Measurements from ENCODE around the gene TSC22D1.
"Not testable (repeated sequence)": the region's sequence is repeated elsewhere in the genome, so short reads cannot be mapped to it uniquely, and the experiment has no call there.

The TSC22D1 gene

DNA sequence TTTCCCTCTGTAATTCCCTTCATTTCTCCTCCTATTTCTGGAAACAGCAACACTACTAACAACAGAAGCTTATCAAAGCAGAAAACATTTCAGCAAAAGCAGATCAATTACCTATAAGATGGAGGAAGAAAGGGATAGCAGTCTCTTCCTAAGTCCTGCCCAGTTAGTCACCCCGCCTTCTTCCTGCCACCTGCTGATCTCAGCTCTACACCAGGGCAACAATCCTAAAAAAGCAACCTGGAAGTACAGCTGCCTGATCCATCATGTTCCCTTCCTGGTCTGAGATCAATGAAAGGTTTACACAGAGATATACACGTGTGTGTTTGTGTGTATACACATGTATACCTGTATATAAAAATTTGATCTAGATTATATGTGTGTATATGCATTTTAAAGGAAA, 59.4 kb downstream of the TSC22D1 start:
- no peak for DNase-seq
- intact Hi-C loops (cut with DNase I): no loop called here

DNA sequence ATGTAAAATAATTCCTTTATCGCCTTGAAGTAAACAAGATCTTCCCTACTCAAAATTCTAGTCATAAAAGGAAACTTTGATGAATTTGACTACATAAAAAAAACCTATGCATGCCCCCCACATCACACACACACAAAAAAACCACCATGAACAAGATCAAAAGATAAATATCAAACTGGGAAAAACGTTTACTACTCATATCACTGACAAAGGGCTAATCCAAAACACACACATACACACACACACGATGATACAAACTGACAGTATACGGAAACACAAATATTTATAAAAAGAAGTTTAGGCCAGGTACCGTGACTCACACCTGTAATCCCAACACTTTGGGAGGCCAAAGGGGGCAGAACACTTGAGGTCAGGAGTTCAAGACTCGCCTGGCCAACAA, 61.9 kb downstream of the TSC22D1 start:
- intact Hi-C loops (cut with DNase I): no loop called here

DNA sequence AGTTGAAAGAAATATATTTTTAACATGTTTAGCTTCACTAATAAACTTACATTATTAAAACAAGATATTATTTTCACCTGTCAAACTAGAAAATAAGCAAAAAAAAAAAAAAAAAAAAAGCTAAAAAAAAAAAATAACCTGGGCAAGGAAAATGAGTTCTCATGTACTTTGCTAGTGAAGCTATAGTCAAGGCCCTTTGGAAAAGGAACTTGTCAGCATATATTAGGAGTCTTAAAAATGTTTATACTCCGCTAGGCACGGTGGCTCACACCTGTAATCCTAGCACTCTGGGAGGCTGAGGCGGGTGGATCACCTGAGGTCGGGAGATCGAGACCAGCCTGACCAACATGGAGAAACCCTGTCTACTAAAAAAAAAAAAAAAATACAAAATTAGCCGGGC, 66.3 kb downstream of the TSC22D1 start:
- intact Hi-C loops (cut with DNase I); DNase-seq: not testable (repeated sequence)

More for the DNA sequence above, 61.9 kb downstream of the TSC22D1 start:
- DNase-seq: no peak

DNA sequence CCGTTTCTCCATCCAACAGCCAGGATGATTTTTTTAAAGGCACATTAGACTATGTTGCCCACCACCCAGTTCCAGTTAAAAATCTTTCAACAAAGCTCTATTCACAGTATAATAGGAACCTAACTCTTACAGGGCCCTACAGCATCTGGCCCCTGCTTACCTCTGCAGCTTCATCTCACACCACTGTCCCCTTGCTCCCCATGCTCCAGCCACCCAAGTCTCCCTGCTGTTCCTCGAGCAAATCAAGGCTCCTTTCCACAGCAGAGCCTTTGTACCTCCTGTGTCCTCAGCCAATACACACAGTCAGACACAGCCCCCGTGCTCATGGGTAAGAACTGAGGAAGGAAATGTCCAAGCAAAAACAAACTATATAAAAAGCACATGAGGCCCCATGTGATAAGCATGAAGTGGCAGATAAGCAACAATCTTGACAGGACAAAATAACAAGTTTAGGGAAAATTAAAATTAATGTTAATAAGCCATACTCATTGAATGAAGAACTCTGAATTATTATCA, 67.5 kb downstream of the TSC22D1 start:
- intact Hi-C loops (cut with DNase I): no loop called here
- DNase-seq: no peak

DNA sequence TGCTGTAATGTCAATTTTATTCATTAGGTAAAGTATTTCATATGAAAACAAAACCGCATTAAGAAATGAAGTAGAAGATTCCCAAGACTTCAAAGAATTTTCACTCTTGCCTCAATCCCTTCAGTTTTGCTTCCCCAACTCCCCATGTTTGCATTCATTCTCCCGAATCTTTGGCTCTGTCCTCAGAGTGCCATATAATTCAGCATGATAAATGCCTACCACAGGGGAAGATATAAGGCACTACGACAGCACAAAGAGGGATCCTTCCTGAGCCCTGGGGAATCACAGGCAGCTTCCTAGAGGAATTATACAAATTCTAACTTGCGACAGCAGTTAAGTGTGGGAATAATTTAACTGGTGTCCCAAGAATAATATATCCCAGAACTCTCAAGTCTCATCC, 68.5 kb downstream of the TSC22D1 start:
- intact Hi-C loops (cut with DNase I): no loop called here
- DNase-seq: no peak

DNA sequence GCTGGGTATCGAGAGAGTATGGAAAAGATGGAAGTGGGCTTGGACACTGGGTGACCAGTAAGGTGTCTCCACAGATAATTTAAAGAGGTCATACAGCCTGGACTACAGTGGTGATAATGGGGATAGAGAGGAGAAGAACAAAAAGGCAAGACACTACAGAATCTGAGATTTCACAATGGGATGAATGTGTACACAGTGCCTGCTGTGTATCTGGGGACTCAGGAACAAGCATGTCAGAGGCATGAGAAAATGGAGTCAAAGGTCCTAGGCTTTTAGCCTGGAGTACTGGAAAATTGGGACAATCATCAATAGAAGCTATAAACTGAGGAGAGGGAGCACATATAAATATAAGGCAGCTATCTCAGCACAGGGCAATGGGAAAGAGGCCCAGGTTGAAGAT, 69.4 kb downstream of the TSC22D1 start:
- DNase-seq: no peak
- intact Hi-C loops (cut with DNase I): no loop called here

DNA sequence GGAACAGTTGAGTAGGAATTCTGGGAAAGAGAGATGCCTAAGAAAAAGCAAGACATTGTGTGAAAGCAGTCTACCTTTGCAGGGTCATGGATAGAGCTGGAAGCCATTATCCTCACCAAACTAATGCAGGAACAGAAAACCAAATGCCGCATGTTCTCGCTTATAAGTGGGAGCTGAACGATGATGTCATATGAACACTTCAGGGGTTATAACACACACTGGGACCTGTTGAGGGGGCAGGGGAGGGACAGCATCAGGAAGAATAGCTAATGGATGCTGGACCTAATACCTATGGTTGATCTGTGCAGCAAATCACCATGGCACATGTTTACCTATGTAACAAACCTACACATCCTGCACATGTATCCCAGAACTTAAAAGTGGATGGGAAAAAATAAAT, 69.9 kb downstream of the TSC22D1 start:
- intact Hi-C loops (cut with DNase I): no loop called here

DNA sequence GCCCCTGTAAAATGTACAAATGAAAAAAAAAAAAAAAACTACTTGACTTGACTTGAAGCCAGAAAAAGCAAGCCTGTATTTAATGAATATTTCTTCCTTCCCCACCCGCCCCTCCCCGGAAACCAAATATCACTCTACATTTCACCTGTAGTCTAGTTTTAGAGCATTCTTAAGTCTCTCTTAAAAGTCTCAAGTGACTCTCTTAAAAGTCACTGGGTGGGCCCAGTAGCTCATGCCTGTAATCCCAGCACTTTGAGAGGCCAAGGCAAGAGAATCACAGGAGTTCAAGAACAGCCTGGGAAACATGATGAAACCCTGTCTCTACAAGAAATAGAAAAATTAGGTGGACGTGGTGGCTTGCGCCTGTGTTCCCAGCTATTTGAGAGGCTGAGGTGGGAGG, 72.0 kb downstream of the TSC22D1 start:
- intact Hi-C loops (cut with DNase I): no loop called here
- no peak for DNase-seq

More for the DNA sequence above, 69.9 kb downstream of the TSC22D1 start:
- no peak for DNase-seq

DNA sequence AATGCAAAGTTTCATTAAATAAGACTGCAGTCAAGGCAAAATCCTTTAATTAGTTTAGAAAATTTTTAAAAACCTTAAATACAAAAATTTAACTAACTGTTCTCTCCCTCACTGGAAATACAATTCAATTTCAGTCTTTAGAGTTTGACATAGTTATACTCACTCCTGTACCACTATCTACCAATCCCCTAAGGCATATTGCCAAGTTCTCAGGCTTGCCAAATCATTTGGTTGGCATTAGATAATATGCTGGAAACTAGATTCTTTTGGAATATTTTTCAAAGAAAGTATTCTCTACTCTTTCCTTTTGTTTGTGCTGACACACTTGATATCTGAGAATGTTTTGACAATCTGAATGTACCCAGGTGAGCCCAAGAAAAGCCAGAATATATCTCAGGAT, 77.2 kb downstream of the TSC22D1 start:
- no peak for DNase-seq
- intact Hi-C loops (cut with DNase I): no loop called here

DNA sequence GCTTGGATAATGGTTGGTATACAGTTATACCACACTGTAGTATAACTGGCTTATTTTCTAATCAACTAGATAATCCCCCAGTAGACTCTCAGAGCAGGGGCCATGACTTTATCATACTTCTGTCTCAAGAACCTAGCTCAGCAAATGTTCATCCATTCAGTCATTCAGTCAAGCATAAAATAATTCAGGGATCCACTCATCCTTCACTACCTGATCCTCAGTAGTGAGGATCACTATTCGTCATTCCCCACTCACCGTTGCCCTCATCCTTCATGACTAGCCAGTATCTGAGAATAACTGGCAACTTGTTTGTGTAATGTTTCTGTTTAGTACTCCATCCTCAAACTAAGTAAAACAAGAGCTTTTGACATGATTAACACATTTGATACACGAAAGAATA, 77.6 kb downstream of the TSC22D1 start:
- intact Hi-C loops (cut with DNase I): no loop called here

DNA sequence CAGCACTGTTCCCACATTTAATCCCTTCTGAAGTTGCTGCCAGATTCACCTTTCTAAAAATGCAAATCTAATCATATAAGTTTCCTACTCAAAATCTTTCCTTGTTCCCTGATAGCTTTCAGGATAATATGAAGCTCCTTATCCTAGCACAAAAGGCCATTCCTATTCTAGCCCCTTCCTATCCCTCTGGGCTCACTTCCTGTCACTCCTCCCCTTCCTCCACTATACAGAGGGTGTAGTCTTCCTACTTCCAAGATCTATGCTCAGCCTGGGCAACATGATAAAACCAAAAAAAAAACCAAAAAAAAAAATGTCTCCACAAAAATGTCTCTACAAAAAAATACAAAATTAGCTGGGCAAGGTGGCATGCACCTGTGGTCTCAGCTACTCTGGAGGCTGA, 78.3 kb downstream of the TSC22D1 start:
- DNase-seq: no peak
- intact Hi-C loops (cut with DNase I): no loop called here

More for the DNA sequence above, 77.6 kb downstream of the TSC22D1 start:
- DNase-seq: no peak

DNA sequence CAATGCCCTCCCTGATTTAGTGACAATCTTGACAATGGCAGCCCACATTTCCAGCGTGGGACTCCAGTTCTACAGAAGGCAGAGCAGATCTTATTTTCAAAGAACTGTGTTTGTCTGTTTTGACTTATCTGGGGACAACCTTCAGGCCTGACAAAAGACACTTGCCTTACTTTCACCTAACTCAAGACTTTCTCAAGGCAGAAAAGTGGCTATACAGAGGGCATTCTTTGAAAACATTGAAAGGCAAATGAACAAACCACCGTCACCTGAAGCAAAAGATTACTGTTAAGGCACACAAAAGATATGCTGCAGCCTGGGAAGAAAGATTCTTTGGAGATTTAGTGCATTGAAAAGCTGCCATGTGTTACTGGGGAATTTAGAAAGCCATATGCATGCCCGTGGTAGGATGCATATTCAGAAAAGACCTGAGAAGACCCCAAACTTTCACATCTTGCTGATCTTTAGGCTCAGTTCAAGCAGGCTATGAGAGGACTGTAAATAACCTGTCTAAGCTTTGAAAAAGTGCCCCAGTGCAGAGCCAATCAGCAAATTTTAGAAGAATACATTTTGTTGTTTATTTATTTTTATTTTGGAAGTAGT, 82.8 kb downstream of the TSC22D1 start:
- no peak for DNase-seq
- intact Hi-C loops (cut with DNase I): no loop called here

DNA sequence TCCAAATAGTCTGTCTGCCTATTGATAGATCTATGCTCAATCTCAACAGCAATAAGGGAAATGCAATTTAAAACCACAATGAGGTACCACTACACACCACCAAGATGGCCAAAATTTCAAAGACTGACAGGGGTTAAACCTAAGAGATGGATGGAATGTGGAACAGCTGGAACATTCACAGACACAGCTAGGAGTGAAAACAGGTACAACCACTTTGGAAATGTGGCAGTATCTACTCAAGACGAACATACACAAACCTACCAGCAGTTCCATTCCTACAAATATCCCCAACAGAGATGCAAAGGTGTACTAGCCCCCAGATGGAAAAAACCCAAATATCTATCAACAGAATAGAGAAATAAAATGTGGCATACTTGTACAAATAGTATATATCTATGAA, 86.4 kb downstream of the TSC22D1 start:
- intact Hi-C loops (cut with DNase I): loop anchor here (5.0 kb wide), 1 partner anchor 478 kb away; no protein-coding TSS in a partner anchor
- DNase-seq: no peak

DNA sequence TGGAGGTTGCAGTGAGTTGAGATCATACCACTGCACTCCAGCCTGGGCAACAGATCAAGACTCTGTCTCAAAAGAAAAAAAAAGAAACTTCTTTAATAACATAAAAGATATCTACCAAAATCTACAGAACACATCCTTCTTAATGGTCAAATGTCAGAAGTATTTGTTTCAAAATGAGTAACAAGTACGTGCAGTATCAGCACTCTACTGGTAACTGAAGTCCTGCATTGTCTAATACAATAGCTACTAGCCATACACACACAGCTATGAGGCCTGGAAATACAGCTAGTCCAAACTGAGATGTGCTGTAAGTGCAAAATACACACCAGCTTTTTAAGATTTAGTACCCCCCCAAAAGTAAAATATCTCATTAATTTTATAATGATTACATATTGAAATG, 88.1 kb downstream of the TSC22D1 start:
- DNase-seq: no peak
- intact Hi-C loops (cut with DNase I): loop anchor here (5.0 kb wide), 1 partner anchor 479 kb away; no protein-coding TSS in a partner anchor

DNA sequence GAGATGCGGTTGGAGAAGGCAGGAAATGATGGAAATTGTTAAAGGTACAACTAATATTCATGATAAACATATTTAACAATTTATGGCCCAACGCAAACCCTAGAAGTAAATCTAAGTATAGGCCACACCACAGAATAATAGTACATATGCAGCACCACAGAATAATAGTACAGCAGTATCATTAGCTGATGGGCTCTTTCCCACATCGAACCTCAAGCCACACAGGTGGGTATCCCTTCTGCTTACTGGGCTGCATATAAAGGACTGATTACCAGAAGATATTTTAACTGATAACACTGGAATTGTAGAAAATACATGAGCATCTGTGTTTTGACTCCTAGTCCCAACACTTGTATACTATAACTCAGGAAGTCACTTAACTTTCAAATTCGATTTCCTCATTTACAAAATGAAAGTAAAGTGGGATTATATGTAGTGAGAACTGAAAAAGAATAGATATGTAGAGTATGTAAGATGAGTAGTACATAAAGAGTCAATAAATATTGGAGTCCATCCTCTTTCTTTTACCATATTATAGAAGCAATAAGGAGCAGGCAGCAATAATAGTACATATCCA, 91.5 kb downstream of the TSC22D1 start:
- intact Hi-C loops (cut with DNase I): loop anchor here (5.0 kb wide), 1 partner anchor 483 kb away; no protein-coding TSS in a partner anchor
- DNase-seq: no peak

DNA sequence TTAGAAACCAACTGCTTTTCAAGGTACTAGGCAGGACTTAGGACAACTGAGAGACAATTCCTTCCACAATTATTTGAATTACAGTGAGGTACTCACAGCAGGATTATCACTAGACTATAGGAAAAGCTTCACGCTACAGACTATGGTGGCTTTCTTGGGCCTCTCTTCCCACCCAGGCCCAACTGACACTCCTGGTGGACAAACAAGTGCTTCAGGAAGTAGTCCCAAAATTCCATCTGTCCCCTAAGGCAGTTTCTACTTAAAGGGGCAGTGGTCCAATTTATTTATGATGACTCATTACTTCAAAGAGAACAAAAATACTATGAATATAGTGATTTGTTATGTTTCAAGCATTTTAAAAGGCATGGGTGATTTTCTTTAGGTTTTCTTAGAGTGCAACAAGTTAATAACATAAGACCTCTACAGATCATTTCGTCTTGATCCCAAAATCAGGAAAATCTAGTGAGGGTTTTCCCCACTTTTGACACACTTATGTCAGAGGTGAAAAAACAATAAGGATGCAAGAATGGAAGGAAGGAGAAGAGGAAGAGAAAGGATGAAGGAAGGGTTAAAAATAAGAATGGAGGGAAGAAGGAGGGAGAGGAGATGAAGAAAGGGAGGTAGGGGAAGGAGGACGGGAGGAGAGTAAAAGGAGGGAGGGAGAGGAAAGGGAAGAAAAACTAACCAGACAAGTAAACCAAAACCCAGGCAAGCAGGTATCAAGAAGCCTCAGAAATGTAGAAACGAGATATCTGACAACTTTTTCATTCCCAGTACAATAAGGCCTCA, 101.8 kb downstream of the TSC22D1 start:
- no peak for DNase-seq
- intact Hi-C loops (cut with DNase I): no loop called here

DNA sequence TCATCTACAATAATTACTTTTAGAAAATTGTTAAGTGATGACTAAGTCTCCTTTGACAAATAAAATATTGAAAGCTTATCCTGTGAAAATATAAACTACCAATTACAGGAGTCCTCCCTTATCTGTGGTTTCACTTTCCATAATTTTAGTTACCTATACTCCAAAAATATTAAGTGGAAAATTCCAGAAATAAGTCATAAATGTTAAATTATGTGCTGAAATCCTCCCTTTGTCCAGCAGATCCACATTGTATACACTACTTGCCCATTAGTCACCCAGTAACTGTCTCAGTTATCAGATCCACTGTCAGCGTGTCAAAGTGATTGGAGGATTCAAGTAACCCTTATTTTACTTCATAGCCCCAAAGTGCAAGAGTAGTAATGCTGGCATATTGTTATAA, 104.4 kb downstream of the TSC22D1 start:
- no peak for DNase-seq
- intact Hi-C loops (cut with DNase I): no loop called here

DNA sequence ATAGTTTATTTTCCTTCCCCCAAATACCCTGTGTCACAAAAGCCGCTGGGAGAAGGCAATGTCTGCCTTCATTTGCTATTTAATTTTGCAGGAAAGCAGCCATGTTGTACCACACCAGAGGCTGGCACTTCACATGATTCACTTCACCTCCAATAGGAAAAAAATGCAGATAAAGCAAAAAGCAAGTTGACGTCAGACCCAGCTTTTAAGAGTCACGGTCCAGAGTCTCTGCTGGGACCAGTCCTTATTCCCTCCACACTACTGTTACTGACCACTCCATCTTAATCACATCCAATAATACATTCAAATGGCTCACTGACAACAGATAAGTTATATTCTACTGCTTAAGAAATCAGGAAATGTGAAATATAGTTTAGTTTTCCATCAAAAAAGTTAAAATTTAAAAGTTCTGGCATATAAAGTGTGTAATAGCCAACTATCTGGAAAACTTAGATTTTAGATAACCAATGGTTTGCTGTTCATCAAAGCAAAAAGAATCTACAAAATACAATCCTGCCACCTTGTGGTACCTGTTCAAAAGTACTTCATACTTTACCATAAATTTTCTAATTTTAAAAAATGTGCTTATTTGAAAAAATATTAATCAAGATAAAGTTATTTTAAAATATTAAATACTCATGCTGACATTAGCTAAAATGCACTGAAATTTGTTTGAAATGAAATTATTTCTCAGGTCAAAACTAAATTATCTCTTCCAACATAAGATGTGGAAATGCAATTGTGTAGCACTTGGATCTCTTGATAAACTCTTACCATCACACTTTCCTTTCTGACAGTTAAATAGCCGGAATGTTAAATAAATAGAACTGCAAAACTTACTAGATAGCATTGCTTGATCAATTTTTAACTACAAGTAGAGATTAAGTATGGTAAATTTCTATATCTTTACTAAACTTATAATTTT, 105.2 kb downstream of the TSC22D1 start:
- DNase-seq: no peak
- intact Hi-C loops (cut with DNase I): no loop called here

DNA sequence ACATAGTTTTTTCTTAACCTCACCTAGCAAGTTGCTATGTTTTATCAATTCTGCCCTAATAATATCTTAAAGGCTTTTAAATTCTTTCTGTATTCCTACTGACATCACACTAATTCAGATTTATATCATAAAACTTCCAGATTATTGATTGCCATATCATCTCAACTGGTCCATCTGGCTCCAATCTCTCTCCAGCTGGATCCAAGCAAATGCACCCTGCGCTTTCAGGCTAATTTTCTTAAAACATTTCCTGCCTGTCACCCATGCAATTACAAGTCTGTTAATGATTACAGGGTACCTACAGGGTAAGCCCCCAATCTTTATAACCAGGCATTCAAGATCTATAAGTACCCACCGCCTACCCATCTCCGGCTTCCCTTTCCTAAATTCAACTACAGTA, 107.3 kb downstream of the TSC22D1 start:
- intact Hi-C loops (cut with DNase I): no loop called here
- no peak for DNase-seq
